SKM-1 (cell line): ENCODE data around the gene SLC35E2B.
A peak's percentile ranks its signal among the peaks of the same experiment; 100 is the strongest.
"Not testable (repeated sequence)": the region's sequence is repeated elsewhere in the genome, so short reads cannot be mapped to it uniquely, and the experiment has no call there.

Source experiments
- DNase-seq: peaks from one replicate; lab custom pipeline; 2025; ENCODE audit not compliant: unreplicated experiment; lab: John Stamatoyannopoulos, UW

SLC35E2B gene

DNA sequence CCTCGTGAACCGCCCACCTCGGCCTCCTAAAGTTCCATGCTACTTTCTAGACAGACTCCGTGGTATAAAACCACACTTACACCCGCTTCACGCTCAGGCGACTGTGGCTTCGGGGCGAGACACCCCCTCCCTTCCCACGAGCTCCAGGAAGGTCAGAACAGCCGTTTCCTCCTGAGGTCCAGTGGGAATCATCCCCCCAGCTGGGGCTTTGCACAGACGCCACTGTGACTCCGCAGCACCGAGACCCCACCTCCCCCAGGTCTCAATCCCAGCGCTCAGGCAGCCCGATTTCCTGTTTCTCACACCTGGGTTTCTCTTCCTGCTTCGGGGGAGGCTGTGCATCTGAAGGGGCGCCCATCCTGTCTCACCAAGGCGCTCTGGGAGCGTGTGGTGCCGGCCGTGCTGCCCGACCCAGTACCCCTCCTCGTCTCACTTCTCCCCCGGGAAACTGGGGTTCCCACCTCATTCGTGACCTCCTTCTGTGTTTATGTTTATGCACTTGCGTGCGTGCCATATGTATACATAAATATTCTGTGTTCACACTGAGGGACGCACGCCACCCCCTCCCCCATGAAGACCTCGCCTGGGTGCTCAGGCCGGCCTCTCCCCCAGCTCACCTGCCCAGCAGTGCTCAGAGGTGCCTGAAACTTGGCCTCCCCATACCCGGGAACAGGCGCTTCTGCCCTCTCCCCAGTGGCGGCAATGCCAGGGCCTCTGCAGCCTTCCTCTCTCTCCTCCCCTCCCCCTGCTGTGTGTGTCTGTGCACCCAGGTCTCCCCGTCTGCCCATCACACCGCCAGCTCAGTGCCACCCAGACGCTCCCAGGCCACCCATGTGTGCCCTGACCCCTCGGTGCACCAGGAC lies 14.6 kb downstream of the SLC35E2B start:
- no peak for DNase-seq

DNA sequence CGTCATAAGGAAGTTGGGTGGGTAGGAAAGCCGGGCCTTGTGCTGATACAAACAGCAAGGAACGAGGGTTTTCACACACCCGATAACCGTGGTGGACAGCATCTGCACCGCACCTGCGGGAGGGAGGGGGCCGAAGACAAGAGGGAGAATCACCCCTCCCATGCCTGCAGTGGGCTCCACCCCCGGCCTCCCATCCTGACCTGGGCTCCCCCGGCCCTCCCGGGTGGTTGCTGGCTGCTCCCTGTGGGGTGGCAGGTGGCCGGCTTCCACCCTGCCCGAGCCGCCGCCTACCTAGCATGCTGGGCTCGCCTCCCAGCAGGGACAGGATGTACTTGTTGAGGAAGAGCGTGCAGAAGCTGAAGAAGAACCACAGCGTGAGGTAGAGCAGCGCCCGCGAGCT lies 16.5 kb downstream of the SLC35E2B start:
- DNase-seq: not testable (repeated sequence)

DNA sequence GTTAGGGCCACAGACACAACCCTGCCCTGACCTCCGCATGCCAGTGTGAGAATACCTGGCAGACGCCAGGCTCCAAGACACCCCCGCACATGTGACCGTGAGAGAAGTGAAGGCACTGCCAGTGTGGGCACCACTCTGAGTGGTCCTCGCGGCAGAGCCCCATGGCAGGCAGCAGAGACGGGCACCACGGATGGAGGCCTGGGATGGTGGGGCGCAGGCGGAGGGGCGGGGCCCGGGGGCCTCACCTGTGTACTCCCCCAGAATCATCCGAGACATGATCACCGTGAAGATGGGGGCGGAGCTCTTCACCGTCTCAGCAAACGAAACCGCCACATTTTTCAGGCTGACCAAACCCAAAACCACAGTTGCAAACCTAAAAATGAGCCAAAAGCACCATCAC lies 17.4 kb downstream of the SLC35E2B start:
- DNase-seq: not testable (repeated sequence)

DNA sequence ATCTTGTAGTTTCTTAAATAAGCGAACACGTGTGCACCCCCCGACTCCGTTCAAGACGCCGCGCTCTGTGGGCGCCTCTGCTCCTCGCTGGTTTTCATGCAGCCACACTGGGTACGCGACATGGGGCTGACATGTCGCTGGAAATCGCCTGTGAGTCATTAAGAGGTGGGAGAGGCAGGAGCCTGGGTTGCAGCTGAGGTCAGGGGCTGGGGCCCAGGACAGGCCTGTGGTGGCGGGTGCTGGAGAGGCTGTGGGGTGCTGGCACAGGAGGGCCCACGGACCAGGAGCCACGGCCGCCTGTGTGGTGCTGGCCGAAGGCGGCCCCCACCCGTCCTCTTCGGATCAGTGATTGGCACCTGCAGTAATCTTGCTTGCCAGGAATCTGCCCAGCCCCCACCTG lies 17.8 kb downstream of the SLC35E2B start:
- not testable (repeated sequence) for DNase-seq

DNA sequence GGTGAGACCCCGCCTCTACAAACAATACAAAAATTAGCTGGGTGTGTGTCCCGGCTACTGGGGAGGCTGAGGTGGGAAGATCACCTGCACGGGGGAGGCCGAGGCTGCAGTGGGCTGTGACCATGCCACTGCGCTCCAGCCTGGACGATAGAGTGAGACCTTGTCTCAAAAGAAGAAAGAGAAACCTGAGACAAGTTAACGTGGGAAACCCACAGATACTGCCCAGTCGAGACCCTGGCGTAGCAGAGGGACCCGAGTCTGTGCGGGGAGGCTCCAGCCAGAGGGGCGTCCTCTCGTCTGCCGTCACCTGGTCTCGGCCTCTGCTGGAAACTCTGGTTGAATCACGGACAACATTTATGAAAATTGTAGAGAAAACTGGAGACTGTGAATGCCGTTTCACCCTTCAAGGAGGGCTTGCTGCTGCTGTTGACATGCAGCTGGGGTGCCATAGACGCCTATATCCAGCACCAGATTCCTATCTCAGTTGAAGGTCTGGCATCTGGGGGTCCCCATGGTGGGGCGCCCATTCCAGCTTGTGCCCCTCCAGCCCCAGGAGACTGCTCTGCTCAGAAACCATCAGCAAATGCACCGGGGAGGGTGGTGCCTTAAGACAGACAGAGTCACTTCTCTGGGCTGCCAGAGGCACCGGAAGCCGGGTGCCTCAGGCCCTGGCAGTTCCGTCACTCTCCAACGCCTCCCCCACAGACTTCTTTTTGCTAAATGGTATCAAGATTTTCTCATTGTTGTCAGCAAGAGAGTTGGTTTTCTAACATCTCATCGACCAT lies 20.2 kb downstream of the SLC35E2B start:
- no peak for DNase-seq

DNA sequence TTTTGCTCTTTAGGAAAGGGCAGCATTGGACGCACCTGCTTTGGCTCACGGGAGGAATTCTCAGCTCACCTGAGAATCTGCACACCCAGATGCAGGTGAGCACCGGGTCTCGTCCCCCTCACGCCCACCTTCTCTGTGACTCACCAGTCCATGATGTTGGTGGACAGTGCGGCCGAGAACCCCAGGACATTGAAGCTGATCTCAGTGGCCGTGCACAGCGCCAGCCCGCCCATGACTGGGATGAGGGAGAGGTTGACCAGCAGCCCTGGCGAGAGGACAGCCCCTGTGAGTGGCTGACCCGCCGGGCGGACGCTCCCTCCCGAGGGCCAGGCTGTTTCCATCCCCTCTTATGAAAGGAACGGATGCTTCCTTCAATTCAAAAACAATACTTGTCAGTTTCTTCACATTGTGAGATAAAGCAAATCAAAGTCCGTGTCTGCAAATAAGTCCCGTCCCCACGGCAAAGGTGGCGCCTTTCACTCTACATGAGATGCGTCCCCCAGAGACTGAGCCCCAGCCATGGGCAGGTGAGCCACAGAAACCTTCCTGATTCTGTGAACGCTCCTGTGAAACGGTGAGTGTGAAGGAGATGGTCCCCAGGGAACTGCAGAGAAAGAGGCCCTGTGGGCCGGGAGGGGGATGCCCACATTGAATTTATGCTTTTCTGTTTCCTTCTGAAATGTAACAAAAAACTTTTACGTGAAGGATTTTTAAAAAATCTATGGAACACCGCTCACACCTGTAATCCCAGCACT lies 21.1 kb downstream of the SLC35E2B start:
- DNase-seq: no peak

DNA sequence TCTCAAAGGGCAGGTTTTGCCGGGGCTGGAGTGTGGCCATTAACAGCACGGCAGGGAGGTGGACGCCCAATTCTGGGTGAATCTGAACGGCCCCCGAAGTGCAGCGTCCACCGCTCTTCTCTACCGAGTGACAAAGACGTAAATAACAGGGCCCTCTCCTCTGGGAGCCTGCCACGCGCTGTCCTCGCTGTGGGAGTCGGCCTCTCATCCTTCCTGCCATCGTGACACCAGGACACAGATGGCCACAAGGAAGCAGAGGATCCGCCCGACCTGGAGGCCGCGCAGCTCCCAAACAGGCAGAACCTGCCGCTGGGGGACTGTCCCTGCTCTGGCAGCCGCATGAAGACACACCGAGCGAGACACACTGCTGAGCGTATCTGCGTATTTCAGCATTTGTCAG lies 21.7 kb downstream of the SLC35E2B start:
- no peak for DNase-seq

DNA sequence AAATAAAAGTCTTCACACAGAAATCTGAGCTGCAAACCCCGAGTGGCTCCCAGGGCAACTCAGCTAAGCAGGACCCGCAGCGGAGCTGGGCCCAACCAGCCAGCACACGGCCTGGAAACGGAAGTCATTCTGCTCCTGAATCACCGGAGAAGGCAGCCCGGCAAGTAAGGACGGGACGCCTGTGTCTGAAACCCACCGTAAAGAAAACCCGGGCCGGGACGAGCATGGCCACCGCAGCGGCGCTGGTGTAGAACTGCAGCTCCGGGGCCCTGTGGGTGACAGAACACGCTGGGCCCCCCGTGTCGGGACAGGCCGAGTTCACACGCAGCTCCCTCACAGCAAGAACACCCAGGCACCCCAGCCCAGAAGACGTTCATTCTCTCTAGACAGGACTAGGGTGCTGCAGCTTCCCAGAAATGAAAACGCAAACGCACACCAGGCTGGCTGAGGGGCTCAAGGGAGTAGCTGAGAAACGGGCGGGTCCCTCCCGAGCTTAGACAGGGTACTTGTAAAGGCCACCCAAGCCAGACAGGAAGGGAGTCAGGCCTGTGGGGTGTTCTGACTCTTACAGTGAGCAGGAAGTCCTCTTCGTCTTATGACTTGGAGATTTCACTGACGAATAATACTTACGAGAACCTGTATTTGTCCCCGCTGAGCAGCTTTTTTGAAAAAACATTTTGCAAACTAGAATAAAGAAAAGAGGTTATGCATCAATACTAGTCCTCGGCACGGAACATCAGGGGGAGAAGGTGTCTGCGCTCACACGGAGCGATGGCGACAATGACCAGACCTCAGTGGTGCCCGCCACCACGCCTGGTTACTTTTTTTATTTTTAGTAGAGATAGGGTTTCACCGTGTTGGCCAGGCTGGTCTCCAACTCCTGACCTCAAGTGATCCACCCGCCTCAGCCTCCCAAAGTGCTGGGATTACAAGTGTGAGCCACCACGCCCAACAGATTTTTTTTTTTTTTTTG lies 22.8 kb downstream of the SLC35E2B start:
- no peak for DNase-seq

DNA sequence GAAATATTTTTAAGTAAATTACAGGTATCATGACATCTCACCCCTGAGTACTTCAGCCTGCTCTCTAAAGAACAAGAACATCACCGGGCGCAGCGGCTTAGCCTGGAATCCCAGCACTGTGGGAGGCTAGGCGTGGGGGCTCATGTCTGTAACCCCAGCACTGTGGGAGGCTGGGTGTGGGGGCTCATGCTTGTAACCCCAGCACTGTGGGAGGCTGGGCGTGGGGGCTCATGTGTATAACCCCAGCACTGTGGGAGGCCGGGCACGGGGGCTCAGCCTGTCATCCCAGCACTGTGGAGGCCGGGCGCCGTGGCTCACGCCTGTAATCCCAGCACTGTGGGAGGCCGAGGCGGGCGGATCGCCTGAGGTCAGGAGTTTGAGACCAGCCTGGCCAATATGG lies 26.1 kb downstream of the SLC35E2B start:
- DNase-seq: no peak

DNA sequence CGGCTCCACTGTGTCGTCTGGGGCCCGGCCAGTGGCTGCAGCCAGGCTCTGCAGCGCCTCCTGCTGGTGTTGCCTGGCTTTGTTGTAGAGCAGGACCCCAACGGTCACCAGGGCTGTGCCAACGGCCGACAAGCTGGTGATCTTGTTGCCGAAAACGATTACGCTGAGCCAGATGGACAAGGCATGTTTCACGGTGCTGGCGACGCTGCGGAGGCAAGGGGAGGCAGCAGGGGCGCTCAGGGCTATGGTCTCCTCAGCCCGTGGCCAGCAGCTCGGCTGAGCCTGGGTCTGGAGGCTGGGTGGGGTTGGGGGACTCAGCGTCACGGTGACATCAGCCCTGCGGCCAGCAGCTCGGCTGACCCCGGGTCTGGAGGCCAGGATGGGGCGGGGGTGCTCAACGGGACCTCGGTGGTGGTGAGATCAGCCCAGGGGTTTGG lies 26.8 kb downstream of the SLC35E2B start:
- DNase-seq: no peak

DNA sequence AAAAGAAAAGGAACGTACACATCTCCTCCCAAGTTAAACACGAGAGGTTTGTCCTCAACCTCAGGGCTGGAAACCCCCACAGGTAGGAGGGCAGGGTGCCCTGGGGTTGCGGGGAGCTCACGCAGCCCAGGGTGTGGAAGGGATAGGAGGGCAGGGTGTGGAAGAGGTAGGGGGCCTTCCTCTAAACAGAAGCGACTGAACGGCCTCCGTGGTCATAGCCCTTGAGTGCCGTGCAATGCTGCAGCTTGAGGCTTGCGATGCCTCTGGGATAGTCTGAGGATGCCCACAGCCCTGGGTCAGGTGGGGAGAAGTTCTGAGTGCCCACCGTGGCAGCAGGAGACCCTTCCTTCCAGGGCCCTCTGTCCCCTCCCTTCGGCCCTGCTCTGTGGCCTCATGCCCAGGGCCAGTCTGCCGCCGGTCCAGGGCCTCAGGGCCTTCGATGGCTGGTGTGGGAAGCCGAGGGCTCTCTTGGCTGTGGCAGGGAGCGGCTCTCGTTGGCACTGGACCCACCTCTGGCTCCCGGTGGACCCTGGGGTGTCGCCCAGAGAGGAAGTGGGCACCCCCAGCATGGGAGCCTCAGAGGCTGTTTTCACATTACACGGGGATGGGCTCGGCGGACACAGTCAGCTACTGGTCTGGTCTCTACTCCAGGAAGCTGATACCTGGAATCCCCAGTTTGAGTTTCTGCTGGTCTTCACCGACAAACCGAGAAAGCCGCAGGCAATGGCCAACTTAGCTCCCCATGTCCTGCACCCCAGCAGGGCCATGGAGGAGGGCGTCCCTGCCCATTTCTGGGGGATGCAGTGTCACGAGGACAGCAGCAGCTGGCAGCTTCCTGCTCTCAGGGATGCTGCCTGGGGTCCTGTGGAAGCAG lies 27.4 kb downstream of the SLC35E2B start:
- DNase-seq: no peak

DNA sequence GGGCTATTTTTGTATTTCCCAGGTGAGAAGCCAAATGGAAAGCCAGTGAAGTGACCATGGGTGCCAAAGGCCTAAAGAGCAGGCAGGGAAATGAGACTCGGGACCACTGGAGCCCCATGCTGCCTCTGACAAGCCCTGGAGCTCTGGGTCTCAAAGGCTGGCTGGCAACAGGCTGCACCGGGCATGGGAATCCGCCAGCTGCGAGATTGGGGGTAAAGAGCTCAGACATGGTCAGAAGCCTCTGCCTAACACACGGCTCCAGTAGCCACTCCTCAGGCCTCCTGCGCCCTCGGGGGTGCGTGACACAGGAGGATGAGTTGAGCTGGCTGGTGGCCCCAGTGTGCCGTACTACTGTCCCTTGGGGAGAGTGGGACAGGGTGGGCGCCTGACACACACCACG lies 28.3 kb downstream of the SLC35E2B start:
- DNase-seq: not testable (repeated sequence)

DNA sequence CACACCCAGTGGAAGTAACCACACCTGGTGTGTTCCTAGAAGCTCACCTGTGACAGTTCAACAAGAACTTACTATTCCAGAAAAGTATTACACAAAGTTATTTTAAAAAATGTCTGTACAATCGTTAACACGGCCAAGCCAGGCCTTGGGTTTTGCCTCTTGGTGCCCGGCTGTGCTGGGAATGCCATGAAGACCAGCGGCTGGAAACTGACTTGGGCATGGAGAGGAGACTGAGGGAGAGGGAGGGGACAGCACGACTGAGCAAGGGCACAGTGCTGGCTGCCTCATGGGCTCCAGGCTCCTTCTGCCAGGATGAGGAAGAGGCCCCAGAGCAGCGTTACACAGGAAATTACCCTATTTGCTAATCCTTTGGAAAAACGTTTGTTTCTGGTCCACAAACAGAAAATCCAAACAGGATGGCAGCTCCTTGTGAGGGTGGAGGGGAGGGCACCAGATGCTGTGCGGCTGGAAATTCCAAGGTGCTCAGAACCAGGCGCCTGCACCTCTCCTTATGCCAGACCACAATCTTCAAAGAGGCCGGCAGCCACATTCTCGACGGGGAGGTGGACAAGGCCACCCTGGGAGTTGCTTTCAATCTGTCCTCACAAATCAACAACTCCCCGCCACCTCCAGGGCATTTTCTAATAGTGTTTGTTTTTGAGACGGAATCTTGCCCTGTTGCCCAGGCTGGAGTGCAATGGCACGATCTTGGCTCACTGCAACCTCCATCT lies 29.6 kb downstream of the SLC35E2B start:
- DNase-seq: not testable (repeated sequence)

DNA sequence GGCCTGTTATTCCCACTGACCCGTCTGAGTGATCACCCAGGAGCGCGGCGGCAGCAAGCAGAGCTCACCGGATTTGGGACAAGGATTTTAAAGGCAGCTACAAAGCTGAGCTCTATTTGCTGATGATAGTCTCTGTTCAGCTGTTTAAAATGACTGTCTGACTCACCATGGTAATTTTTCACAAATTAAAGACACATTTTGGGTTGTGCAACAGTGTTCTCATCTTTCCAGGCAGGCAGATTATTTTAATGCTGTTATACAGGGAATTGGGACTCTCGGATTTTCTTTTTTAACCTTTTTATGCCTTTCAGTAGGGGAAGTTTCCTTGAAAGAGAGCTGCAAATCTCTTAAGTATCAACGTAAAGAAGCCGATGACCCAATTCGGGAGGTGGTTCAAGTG lies 30.2 kb downstream of the SLC35E2B start:
- DNase-seq: not testable (repeated sequence)

DNA sequence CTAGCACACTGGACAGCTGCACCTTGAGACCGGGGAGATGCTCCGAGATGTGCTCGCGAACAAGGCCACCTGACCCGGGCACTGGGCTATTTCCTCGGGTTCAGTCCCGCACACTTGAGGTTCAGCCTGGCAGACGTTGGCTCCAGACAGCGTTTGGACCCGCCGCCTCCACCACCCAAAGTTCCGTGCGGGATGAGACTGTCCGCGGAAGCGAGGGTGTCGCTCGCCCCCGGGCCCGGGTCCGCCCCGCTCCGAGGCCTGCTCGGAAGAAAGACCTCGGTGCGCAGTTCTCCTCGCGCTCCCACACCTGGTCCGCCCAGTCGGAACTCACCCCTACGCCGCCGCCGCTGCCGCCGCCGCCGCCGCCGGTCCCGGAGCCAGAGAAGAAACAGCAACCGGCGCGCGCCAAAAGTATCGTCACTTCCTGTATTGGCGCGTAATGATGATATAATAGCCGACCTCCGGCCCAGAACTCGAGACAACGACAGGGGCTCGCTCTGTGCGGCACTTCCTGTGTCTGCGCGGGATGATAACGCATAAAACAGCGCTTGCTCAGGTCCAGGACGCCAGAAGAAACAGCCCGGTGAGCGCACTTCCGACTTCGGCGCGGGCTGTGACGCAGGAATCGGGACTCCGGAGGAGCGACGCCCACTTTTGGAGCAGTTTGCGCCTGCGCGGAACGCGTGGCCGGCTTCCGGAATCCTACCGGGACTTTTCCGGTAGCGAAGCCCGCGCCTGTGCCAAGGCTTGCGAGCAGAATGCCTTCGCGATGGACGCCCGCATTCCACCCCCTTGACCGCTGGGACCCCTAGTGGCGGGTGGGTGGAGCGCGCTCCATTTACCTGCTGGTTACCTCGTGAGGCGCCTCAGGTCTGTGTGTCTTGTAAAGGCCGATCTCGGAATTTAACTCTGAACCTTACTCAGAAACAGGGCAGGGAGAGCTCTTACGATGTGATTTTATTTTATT lies 33.7 kb downstream of the SLC35E2B start, which contains the start of gene CDK11B:
Gene CDK11B, minus strand, starts transcription at position 422 of the 967 bp plus-strand sequence. CDS start 1,519 bp downstream, outside the sequence.
- DNase-seq: peak; percentile 85

DNA sequence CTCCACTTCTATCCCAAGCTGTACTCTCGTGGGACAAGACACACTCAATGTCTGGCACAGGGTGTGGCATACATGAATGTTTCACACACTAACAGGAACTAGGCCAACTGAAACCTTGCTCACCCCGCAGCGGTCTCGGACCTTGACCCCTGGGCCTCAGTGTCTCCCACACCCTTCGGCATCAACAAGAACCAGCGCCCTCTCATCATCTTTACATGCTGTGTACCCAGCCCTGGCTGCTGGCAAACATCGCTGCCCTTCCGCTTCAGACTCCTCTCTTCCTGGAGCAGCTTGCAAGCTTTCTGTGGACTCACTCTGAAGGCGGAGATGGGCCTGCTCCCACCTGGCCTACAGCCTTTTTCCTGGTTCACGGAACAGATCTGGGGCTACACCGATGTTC lies 44.3 kb downstream of the SLC35E2B start:
- DNase-seq: not testable (repeated sequence)

DNA sequence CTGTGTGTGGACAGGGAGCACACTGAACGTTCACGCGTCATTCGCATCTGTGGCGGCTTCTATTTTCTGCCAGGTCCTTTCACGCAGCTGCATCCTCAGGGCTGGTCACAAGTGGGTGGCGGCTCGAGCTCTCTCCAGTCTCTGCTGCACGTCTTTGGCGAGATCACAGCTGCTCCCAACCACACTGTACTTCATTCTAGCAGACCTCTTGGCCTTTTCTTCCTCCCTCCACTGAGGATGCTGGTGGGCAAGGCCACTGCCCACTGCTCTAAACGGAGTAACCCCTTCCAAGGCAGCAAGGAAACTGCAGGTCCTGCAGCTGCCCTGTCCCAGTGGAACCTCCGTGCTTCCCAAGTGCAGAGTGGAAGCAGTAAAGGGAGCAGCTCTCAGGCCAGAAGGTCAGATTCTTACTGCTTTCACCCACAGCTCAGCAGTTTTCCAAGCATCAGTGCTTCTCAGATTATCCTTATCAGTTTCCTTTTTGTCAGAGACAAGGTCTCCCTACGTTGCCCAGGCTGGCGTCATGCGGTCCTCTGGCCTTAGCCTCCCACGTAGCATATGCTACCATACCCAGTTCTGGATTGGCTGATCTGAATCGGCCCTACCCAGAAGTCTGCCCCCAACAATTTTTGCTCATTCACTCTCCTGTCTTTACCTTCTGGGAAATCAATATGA lies 44.9 kb downstream of the SLC35E2B start:
- not testable (repeated sequence) for DNase-seq
